ENCODE results near the gene MTMR10.

Gene MTMR10

GRCh38 chr15:30956216-30957124 lies 35.0 kb downstream of the MTMR10 start:
- DNase-seq (ENCODE audit: low read depth) = no peak

- no peak for DNase-seq (ENCODE audit: low read depth)
Observed at GRCh38 chr15:30954674-30955073, 36.8 kb downstream of the MTMR10 start.

- DNase-seq (ENCODE audit: low read depth) = peak; percentile 74
Observed at GRCh38 chr15:30953731-30954378, 37.6 kb downstream of the MTMR10 start.

GRCh38 chr15:30953183-30953582 lies 38.2 kb downstream of the MTMR10 start:
- no peak for DNase-seq (ENCODE audit: low read depth)

- no peak for DNase-seq (ENCODE audit: low read depth)
Observed at GRCh38 chr15:30943654-30944335, 47.6 kb downstream of the MTMR10 start.

GRCh38 chr15:30941520-30941919 lies 49.9 kb downstream of the MTMR10 start:
- DNase-seq (ENCODE audit: low read depth) = no peak

GRCh38 chr15:30940359-30940758 lies 51.1 kb downstream of the MTMR10 start:
- DNase-seq (ENCODE audit: low read depth) = no peak

- no peak for DNase-seq (ENCODE audit: low read depth)
Observed at GRCh38 chr15:30939161-30939560, 52.3 kb downstream of the MTMR10 start.

GRCh38 chr15:30933293-30933692 lies 58.1 kb downstream of the MTMR10 start:
- no peak for DNase-seq (ENCODE audit: low read depth)

GRCh38 chr15:30930422-30930821 lies 61.0 kb downstream of the MTMR10 start:
- DNase-seq (ENCODE audit: low read depth) = no peak

GRCh38 chr15:30929982-30930381 lies 61.4 kb downstream of the MTMR10 start:
- no peak for DNase-seq (ENCODE audit: low read depth)

- DNase-seq (ENCODE audit: low read depth) = no peak
Observed at GRCh38 chr15:30929064-30929669, 62.3 kb downstream of the MTMR10 start.

- DNase-seq (ENCODE audit: low read depth) = no peak
Observed at GRCh38 chr15:30928076-30928475, 63.4 kb downstream of the MTMR10 start.

GRCh38 chr15:30927148-30927761 lies 64.2 kb downstream of the MTMR10 start:
- DNase-seq (ENCODE audit: low read depth) = no peak

- no peak for DNase-seq (ENCODE audit: low read depth)
Observed at GRCh38 chr15:30926161-30926560, 65.3 kb downstream of the MTMR10 start.

GRCh38 chr15:30925686-30926085 lies 65.7 kb downstream of the MTMR10 start:
- DNase-seq (ENCODE audit: low read depth) = no peak

- no peak for DNase-seq (ENCODE audit: low read depth)
Observed at GRCh38 chr15:30924353-30924752, 67.1 kb downstream of the MTMR10 start.

GRCh38 chr15:30923429-30923828 lies 68.0 kb downstream of the MTMR10 start:
- no peak for DNase-seq (ENCODE audit: low read depth)

- DNase-seq (ENCODE audit: low read depth) = no peak
Observed at GRCh38 chr15:30922480-30923311, 68.7 kb downstream of the MTMR10 start.

- no peak for DNase-seq (ENCODE audit: low read depth)
Observed at GRCh38 chr15:30921781-30922479, 69.5 kb downstream of the MTMR10 start.

Measured in fibroblast of the conjunctiva (primary cell).